ENCODE data around the gene BARD1.
"Not testable (repeated sequence)": the region's sequence is repeated elsewhere in the genome, so short reads cannot be mapped to it uniquely, and the experiment has no call there.

The BARD1 gene

GRCh38 chr2:214753455-214753854 is 56.0 kb downstream of the BARD1 start:
- no peak for DNase-seq

GRCh38 chr2:214750529-214750928 is 59.0 kb downstream of the BARD1 start:
- no peak for DNase-seq

GRCh38 chr2:214747992-214748391 is 61.5 kb downstream of the BARD1 start:
- DNase-seq = no peak

- DNase-seq = no peak
Measured at GRCh38 chr2:214742119-214742518, 67.4 kb downstream of the BARD1 start.

GRCh38 chr2:214740867-214741395 is 68.6 kb downstream of the BARD1 start:
- DNase-seq = peak; percentile 35

- DNase-seq = no peak
Measured at GRCh38 chr2:214737188-214737587, 72.3 kb downstream of the BARD1 start.

GRCh38 chr2:214730800-214731407 is 78.6 kb downstream of the BARD1 start:
- DNase-seq = peak; percentile 5

- peak; percentile 28 for DNase-seq
Measured at GRCh38 chr2:214730248-214730647, 79.2 kb downstream of the BARD1 start.

- DNase-seq = no peak
Measured at GRCh38 chr2:214724741-214725140, 84.7 kb downstream of the BARD1 start.

GRCh38 chr2:214717837-214718236 is 91.6 kb downstream of the BARD1 start:
- DNase-seq = not testable (repeated sequence)

- DNase-seq = no peak
Measured at GRCh38 chr2:214716811-214717560, 92.5 kb downstream of the BARD1 start.

GRCh38 chr2:214715025-214715424 is 94.5 kb downstream of the BARD1 start:
- no peak for DNase-seq

GRCh38 chr2:214713080-214713830 is 96.2 kb downstream of the BARD1 start:
- no peak for DNase-seq

GRCh38 chr2:214710729-214711128 is 98.8 kb downstream of the BARD1 start:
- DNase-seq = no peak

GRCh38 chr2:214706986-214707385 is 102.5 kb downstream of the BARD1 start:
- DNase-seq = peak; percentile 1

- no peak for DNase-seq
Measured at GRCh38 chr2:214699236-214699635, 110.2 kb downstream of the BARD1 start.

GRCh38 chr2:214696681-214697080 is 112.8 kb downstream of the BARD1 start:
- DNase-seq = no peak

- DNase-seq = no peak
Measured at GRCh38 chr2:214695789-214696188, 113.7 kb downstream of the BARD1 start.

- DNase-seq = not testable (repeated sequence)
Measured at GRCh38 chr2:214683557-214683956, 125.9 kb downstream of the BARD1 start.

- DNase-seq = no peak
Measured at GRCh38 chr2:214679736-214680135, 129.7 kb downstream of the BARD1 start.

- no peak for DNase-seq
Measured at GRCh38 chr2:214676421-214677089, 132.9 kb downstream of the BARD1 start.

Data from fibroblast of upper back skin (primary cell).